B cell (primary cell): ENCODE measurements around the gene ECE1.

Source experiments
- CTCF ChIP-seq: fragments of 200-600 bp; IDR thresholded peaks from one replicate; pipeline ENCODE4 v1.8.0; 2022; ENCODE audit warnings: antibody characterized with exemption, mild to moderate bottlenecking
- EZH2 ChIP-seq: IDR thresholded peaks from 2 replicates; pipeline ENCODE4 v1.6.1; 2012; ENCODE audit warnings: borderline replicate concordance, low read depth, mild to moderate bottlenecking, moderate library complexity, low read length; ENCODE audit not compliant: insufficient read depth, poor library complexity, severe bottlenecking

- TF ChIP-seq CTCF, result no peak
- TF ChIP-seq EZH2, result no peak
These were observed 48.3 kb downstream of the ECE1 start for GRCh38 chr1:21241771-21242581.
